ENCODE results near the gene HCLS1.

The HCLS1 gene

DNA sequence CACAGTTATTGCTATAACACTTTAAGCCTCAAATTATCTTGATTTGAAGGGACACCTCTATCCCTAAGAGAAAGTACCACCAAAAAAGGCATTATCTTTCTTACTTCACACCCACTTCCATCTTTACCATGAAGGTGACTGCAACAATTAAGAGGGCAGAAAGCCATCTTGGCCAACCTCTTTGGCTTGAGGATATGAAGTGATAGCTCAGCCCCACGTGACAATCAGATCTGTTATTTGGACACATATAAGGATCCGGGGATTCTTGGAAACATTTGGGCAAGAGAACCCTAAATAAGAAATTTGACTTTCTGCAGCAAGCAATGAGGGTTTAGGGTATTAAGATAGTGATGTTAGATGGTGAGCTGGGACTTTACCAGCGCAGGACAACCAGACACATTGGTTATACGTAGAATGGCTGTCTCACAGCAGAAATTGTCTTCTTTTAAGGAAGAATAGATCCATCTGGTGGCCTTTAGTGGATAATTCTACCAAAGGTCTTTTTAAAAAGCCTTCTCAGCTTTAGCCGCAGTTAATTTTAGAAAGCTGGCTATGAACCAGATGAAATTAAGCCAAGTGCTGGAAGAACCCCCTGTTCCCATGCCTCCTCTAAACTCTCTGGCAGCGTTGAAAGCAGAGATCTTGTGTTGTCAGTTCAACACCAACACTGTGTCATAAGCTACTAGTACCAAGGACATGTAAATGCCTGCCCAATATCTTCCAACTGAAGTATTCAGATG is 12.3 kb downstream of the HCLS1 start:
- no peaks in the 10 kb centered on the region for H3K9me3 ChIP-seq (ENCODE audit: control insufficient read depth, insufficient read depth, low read depth, low read length)
- ChIA-PET POLR2A (no interaction called here), CTCF (interaction anchor here (0.7 kb wide), 1 partner anchor 92 kb away, joined by 3 read pairs; no protein-coding TSS in a partner anchor)
- no peaks in the 10 kb centered on the region for H3K36me3 ChIP-seq (ENCODE audit: control insufficient read depth in 2 of 2, insufficient read depth in 1 of 2, low read length in 2 of 2)
- H3K4me3 ChIP-seq (ENCODE audit: low read depth, low read length) = no peak overlapping the region
- no peak overlapping the region for H3K27ac ChIP-seq (ENCODE audit: extremely low read depth, low read depth, low read length)
- no peaks in the 10 kb centered on the region for H3K4me1 ChIP-seq (ENCODE audit: control insufficient read depth, insufficient read depth, low read length)
- TF ChIP-seq ZNF610 (tag by site-specific recombination; IDR thresholded peaks at IDR 0.05; ENCODE audit: borderline replicate concordance) (no peak), GFI1B (tag by site-specific recombination; IDR thresholded peaks at IDR 0.05) (no peak), ZIC2 (tag by site-specific recombination; IDR thresholded peaks at IDR 0.05) (no peak), PRDM1 (tag by site-specific recombination; IDR thresholded peaks at IDR 0.05) (no peak), WT1 (tag by site-specific recombination; IDR thresholded peaks at IDR 0.05) (no peak), ZNF600 (tag by site-specific recombination; IDR thresholded peaks at IDR 0.05) (no peak)
- TF ChIP-seq, protein P1, sequence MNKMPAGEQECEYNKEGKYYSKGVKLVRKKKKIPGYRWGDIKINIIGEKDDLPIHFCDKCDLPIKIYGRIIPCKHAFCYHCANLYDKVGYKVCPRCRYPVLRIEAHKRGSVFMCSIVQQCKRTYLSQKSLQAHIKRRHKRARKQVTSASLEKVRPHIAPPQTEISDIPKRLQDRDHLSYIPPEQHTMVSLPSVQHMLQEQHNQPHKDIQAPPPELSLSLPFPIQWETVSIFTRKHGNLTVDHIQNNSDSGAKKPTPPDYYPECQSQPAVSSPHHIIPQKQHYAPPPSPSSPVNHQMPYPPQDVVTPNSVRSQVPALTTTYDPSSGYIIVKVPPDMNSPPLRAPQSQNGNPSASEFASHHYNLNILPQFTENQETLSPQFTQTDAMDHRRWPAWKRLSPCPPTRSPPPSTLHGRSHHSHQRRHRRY (tag by site-specific recombination; IDR thresholded peaks at IDR 0.05) = no peak

DNA sequence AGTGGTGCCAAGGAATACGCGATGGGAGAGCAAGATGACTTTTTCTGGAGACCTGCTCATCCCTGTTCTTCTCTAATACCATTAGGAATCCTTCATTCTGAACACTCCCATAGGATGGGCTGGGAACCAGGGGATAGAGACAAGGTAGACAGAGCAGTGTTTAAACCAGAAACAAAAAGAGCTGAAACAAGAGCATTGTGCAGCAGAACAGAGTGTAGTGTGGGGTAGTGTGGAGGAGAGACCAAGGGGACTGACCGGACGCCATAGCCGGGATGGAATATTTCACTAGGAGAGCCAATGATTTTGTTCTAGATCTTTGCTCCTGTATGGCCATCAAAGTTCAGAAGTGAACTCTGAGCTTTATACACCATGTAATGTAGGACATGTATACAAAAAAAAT is 15.6 kb downstream of the HCLS1 start:
- H3K4me1 ChIP-seq (ENCODE audit: control insufficient read depth, insufficient read depth, low read length) = peaks cover 3% of the 10 kb centered on the region; the same call in 1 of the 2 replicates
- no peak overlapping the region for H3K27ac ChIP-seq (ENCODE audit: extremely low read depth, low read depth, low read length)
- H3K4me3 ChIP-seq (ENCODE audit: low read depth, low read length) = no peak overlapping the region
- no peaks in the 10 kb centered on the region for H3K36me3 ChIP-seq (ENCODE audit: control insufficient read depth in 2 of 2, insufficient read depth in 1 of 2, low read length in 2 of 2)
- CTCF ChIA-PET = no interaction called here
- no peaks in the 10 kb centered on the region for H3K9me3 ChIP-seq (ENCODE audit: control insufficient read depth, insufficient read depth, low read depth, low read length)
- TF ChIP-seq ZNF175 (tag by site-specific recombination; IDR thresholded peaks at IDR 0.05) (no peak), OVOL3 (tag by site-specific recombination; IDR thresholded peaks at IDR 0.05) (no peak), SP7 (tag by site-specific recombination; IDR thresholded peaks at IDR 0.05) (no peak), ZNF19 (tag by site-specific recombination; IDR thresholded peaks at IDR 0.05; ENCODE audit: low read depth) (no peak), RBAK (tag by site-specific recombination; IDR thresholded peaks at IDR 0.05) (no peak), ZNF704 (tag by site-specific recombination; IDR thresholded peaks at IDR 0.05) (no peak), ZNF121 (tag by site-specific recombination; IDR thresholded peaks at IDR 0.05) (no peak), ZNF530 (tag by site-specific recombination; IDR thresholded peaks at IDR 0.05; ENCODE audit: low read depth) (no peak), MEIS1 (CRISPR knock-in tag; IDR thresholded peaks at IDR 0.05; ENCODE audit: borderline replicate concordance) (no peak), ZFP69B (tag by site-specific recombination; IDR thresholded peaks at IDR 0.05) (no peak), HOXC10 (CRISPR knock-in tag; IDR thresholded peaks at IDR 0.05) (no peak), ZNF148 (tag by site-specific recombination; IDR thresholded peaks at IDR 0.05; ENCODE audit: borderline replicate concordance) (no peak), ZNF626 (tag by site-specific recombination; IDR thresholded peaks at IDR 0.05) (no peak), ZNF677 (tag by site-specific recombination; IDR thresholded peaks at IDR 0.05) (no peak)
- TF ChIP-seq, protein P2, sequence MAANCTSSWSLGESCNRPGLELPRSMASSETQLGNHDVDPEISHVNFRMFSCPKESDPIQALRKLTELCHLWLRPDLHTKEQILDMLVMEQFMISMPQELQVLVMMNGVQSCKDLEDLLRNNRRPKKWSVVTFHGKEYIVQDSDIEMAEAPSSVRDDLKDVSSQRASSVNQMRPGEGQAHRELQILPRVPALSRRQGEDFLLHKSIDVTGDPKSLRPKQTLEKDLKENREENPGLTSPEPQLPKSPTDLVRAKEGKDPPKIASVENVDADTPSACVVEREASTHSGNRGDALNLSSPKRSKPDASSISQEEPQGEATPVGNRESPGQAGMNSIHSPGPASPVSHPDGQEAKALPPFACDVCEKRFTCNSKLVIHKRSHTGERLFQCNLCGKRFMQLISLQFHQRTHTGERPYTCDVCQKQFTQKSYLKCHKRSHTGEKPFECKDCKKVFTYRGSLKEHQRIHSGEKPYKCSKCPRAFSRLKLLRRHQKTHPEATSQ (tag by site-specific recombination; IDR thresholded peaks at IDR 0.05) = no peak
- POLR2A ChIA-PET = no interaction called here
